Thoracic aorta (tissue), 2 donors: Measurements from ENCODE around the gene KRTAP19-8. TPM values are rescaled to one million over a fixed set of nuclear protein-coding genes. Genes with fewer than 3 reads are reported as not detected.

Experiments used
- ATAC-seq: fragments of 150-250 bp; one replicate; pipeline ENCODE4 v1.8.0; 2017; ENCODE audit warnings: low read depth; ENCODE audit not compliant: insufficient number of reproducible peaks, low FRiP score
- DNase-seq: peaks from one replicate; pipeline ENCODE4 v3.0.0-alpha.2; 2020; ENCODE audit warnings: low spot score
- H3K27ac ChIP-seq, 2 donors: fragments of 200-600 bp; sonication (generic); 1 replicate in 1 of 2; 2 replicates in 1 of 2; pipeline ENCODE4 v1.5.1; 2016; ENCODE audit warnings: mild to moderate bottlenecking in 2 of 2, moderate library complexity in 2 of 2
- H3K27me3 ChIP-seq: fragments of 200-600 bp; sonication (generic); replicated peaks from 2 replicates; pipeline ENCODE4 v1.6.0; 2016; ENCODE audit warnings: mild to moderate bottlenecking; ENCODE audit not compliant: insufficient read depth
- H3K36me3 ChIP-seq: fragments of 200-600 bp; sonication (generic); one replicate; pipeline ENCODE4 v1.5.1; 2016
- H3K4me1 ChIP-seq, 2 donors: fragments of 200-600 bp; sonication (generic); 1 replicate in 1 of 2; 2 replicates in 1 of 2; pipeline versions ENCODE4 v1.5.1 to v1.6.0; 2016; ENCODE audit warnings: low read depth in 2 of 2, mild to moderate bottlenecking in 1 of 2; ENCODE audit not compliant: control insufficient read depth in 1 of 2
- H3K4me3 ChIP-seq: fragments of 200-600 bp; sonication (generic); 2 replicates; pipeline ENCODE4 v1.5.1; 2016; ENCODE audit warnings: mild to moderate bottlenecking
- H3K9me3 ChIP-seq: fragments of 200-600 bp; sonication (generic); 2 replicates; pipeline ENCODE4 v1.5.1; 2016
- total RNA-seq, 2 donors: library from RNA; depleted of rRNA; stranded (reverse); fragments of >200 nt; gene quantifications; one replicate each; pipeline versions ENCODE4 v1.1.0 to v1.2.3, GENCODE V29; 2016
- TF ChIP-seq, protein P1 (sequence below): fragments of 200-600 bp; sonication (generic); IDR thresholded peaks from one replicate; pipeline ENCODE4 v1.5.1; 2019; ENCODE audit warnings: antibody characterized with exemption

KRTAP19-8 gene
- total RNA-seq, 2 donors from 2014 or later, result not detected

DNA sequence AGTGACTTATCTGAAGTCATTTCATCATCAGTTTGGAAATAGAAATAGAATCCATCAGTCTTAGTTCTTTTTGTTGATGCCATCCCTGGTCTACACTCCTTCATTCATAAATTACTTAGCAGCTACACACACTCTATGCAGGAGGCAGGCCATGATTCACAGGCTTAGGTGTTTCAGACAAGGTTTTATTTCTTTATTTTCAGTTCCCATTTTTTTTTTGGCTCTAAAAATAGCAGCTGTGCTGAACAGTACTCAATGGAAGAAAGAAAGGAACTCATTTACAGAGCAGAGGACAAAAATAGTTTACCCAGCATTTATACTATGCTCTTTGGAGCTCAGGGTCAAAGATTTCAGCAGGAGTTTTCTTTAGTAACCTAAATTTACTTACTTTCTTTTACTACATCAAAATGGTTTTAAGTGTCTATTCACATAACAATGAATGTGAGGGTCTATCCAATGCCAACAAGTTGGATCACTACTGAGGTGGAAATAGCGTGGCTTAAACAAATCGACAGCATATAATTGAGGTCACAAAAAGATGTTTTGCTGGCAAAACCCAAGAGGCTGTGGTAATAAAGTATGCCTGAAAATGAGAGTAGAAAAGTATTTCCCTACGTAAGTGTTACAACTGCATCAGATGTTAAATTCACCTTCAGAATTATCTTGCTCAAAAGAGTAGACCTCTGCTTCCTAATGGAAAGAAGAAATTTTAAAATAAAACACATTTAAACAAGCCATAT lies 7.7 kb downstream of the KRTAP19-8 start:
- no peak for ATAC-seq
- TF ChIP-seq, protein P1, sequence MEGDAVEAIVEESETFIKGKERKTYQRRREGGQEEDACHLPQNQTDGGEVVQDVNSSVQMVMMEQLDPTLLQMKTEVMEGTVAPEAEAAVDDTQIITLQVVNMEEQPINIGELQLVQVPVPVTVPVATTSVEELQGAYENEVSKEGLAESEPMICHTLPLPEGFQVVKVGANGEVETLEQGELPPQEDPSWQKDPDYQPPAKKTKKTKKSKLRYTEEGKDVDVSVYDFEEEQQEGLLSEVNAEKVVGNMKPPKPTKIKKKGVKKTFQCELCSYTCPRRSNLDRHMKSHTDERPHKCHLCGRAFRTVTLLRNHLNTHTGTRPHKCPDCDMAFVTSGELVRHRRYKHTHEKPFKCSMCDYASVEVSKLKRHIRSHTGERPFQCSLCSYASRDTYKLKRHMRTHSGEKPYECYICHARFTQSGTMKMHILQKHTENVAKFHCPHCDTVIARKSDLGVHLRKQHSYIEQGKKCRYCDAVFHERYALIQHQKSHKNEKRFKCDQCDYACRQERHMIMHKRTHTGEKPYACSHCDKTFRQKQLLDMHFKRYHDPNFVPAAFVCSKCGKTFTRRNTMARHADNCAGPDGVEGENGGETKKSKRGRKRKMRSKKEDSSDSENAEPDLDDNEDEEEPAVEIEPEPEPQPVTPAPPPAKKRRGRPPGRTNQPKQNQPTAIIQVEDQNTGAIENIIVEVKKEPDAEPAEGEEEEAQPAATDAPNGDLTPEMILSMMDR, result no peak
- no peak for DNase-seq
- Histone ChIP-seq H3K27ac (no peak overlapping the region), H3K4me3 (no peak overlapping the region), H3K27me3 (no peaks in the 10 kb centered on the region), H3K9me3 (no peaks in the 10 kb centered on the region), H3K4me1 (no peaks in the 10 kb centered on the region), H3K36me3 (no peaks in the 10 kb centered on the region)

- Histone ChIP-seq H3K4me1 (no peaks in the 10 kb centered on the region), H3K36me3 (no peaks in the 10 kb centered on the region), H3K27ac (no peak overlapping the region), H3K9me3 (no peaks in the 10 kb centered on the region), H3K27me3 (no peaks in the 10 kb centered on the region), H3K4me3 (no peak overlapping the region)
- ATAC-seq, result no peak
- TF ChIP-seq, protein P1, result no peak
- no peak for DNase-seq
Measured at GRCh38 chr21:31023680-31024079, 14.6 kb downstream of the KRTAP19-8 start.

DNA sequence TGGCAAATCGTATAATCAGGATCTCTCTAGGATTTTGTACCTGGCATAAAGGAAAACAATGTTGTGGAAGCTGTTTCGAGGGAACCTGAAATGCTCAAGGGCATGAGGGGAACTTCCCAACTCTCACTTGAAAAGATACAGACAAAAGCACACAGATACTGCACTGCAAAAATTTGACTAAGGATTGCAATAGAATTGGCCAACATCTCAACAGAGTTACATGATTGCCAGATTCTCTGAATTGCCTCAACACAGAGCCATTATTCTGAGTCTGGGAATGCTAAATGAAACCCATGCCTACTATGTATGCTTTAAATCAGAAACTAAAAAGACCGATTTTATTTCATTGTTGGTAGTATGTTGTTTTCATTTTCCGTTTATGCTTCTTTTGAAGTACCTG lies 16.0 kb downstream of the KRTAP19-8 start:
- TF ChIP-seq, protein P1, result no peak
- no peaks in the 10 kb centered on the region for H3K27me3 ChIP-seq
- ATAC-seq (no peak), DNase-seq (no peak)
- no peaks in the 10 kb centered on the region for H3K9me3 ChIP-seq
- H3K4me3 ChIP-seq, result no peak overlapping the region
- H3K36me3 ChIP-seq, result no peaks in the 10 kb centered on the region
- H3K4me1 ChIP-seq, result no peaks in the 10 kb centered on the region
- H3K27ac ChIP-seq, result no peak overlapping the region

DNA sequence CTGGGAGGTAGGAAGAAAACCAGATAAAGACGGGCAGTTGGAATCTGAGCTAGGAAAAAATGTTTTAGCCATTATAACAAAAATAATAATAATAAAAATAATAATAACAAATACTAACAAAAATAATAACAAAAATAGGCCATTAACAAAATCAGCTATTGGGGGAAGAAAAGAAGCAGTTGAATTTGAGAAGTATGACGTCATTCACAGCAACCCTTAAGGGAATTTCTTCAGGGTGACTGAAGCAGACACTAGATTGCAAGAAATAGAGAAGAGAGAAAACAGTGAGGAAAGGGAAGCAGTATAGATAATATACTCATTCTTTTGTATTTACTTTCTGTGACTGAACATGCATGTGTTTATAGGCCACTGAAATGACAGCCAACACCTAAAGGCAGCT lies 20.0 kb downstream of the KRTAP19-8 start:
- H3K4me3 ChIP-seq, result no peak overlapping the region
- H3K36me3 ChIP-seq, result no peaks in the 10 kb centered on the region
- TF ChIP-seq, protein P1, result no peak
- no peak for ATAC-seq
- no peaks in the 10 kb centered on the region for H3K4me1 ChIP-seq
- H3K27ac ChIP-seq, result no peak overlapping the region
- DNase-seq, result no peak
- no peaks in the 10 kb centered on the region for H3K27me3 ChIP-seq
- H3K9me3 ChIP-seq, result no peaks in the 10 kb centered on the region

DNA sequence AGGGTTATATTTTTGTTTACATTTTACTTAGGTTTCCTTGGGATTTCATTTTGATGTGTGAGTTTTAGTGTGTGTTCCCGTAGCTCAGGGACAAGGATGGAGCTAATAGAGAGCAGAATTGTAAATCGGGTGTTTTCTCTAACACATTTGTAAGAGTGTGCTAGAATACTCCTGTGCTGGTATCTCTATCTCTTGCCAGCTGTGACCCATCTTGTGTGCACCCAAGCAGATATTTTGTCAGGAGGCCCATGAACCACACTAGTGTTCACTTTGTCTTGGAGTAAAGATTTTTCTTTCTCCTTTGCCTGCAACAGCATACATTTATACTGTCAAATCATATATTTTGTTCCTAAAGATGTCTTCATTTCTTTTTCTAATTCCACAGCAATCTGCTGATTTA lies 23.4 kb downstream of the KRTAP19-8 start:
- Histone ChIP-seq H3K9me3 (no peaks in the 10 kb centered on the region), H3K27ac (no peak overlapping the region)
- ATAC-seq, result no peak

More for the DNA sequence above, 23.4 kb downstream of the KRTAP19-8 start:
- Histone ChIP-seq H3K36me3 (no peaks in the 10 kb centered on the region), H3K4me1 (no peaks in the 10 kb centered on the region), H3K27me3 (no peaks in the 10 kb centered on the region), H3K4me3 (no peak overlapping the region)
- no peak for DNase-seq
- TF ChIP-seq, protein P1, result no peak
